DOHH2 (cell line): ENCODE data around the gene SCN1B.

ENCODE experiments used
- CTCF ChIP-seq: fragments of 200-600 bp; sonication (generic); IDR thresholded peaks from one replicate; pipeline ENCODE4 v1.5.1; 2014; ENCODE audit warnings: antibody characterized with exemption, mild to moderate bottlenecking, low read depth, low read length; ENCODE audit not compliant: poor library complexity, severe bottlenecking
- EZH2phosphoT487 ChIP-seq: fragments of 200-600 bp; sonication (generic); IDR thresholded peaks from 2 replicates; pipeline ENCODE4 v1.6.1; 2017; ENCODE audit warnings: borderline replicate concordance, mild to moderate bottlenecking, antibody characterized with exemption, low read length, moderate library complexity, mixed read lengths

DNA sequence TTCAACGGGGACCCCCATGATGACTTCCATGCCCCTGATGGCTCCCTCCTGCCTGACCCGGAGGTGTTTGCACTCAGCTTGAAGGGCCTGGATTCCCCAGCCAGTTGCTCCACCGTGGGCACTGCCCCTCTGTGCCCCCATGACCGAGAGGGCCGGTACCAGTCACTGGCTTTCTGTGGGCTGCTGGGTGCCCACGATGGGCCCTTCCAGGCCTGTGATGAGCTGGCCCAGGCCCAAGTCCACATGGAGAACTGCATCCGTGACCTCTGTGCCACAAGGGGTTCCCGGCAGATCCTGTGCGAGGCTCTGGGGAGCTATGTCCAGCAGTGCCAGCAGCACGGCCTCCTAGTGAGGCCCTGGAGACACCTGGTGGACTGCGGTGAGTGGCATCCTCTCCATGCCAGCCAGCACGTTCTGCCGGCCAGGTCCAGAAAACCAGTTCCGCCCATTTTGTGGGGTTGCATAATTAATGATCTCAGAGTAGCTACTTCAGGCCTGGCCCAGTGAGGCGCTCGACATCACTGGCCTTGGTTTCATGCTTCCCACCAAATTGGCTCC is 50.4 kb downstream of the SCN1B start:
- TF ChIP-seq CTCF (no peak), EZH2phosphoT487 (no peak)
